KBM-7 (cell line): ENCODE results near the gene ZNF791.
"Not testable (repeated sequence)": the region's sequence is repeated elsewhere in the genome, so short reads cannot be mapped to it uniquely, and the experiment has no call there.

Experiments
- DNase-seq: peaks from one replicate; pipeline ENCODE4 v3.0.0-alpha.2; 2015
- in situ Hi-C: fragments of 300-500 bp; cut with MboI; formaldehyde crosslinking; loops from 2 replicates; pipeline ENCODE4 v1.14.3; 2020; ENCODE audit warnings: low sequenced_read_pairs, low pct_unique_long_range_greater_than_20kb, mixed read lengths

ZNF791 gene

DNA sequence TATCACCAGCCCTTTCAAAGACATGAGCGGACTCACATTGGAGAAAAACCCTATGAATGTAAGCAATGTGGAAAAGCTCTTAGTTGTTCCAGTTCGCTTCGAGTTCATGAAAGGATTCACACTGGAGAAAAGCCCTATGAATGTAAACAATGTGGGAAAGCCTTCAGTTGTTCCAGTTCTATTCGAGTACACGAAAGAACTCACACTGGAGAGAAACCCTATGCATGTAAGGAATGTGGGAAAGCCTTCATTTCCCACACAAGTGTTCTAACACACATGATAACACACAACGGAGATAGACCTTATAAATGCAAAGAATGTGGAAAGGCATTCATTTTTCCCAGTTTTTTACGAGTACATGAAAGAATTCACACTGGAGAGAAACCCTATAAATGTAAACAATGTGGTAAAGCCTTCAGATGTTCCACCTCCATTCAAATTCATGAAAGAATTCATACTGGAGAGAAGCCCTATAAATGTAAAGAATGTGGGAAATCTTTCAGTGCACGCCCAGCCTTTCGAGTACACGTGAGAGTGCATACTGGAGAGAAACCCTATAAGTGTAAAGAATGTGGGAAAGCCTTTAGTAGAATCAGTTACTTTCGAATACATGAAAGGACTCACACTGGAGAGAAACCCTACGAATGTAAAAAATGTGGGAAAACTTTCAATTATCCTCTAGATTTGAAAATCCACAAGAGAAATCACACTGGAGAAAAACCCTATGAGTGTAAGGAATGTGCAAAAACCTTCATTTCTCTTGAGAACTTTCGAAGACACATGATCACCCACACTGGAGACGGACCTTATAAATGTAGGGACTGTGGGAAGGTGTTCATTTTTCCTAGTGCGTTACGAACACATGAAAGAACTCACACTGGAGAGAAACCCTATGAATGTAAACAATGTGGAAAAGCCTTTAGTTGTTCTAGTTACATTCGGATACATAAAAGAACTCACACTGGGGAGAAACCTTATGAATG, 17.6 kb downstream of the ZNF791 start:
- peak; percentile 26 for DNase-seq
- in situ Hi-C loops, result no loop called here

- DNase-seq, result no peak
- in situ Hi-C loops, result no loop called here
Measured at GRCh38 chr19:12629215-12629614, 18.5 kb downstream of the ZNF791 start.

- no peak for DNase-seq
- in situ Hi-C loops, result no loop called here
Measured at GRCh38 chr19:12636631-12637030, 25.9 kb downstream of the ZNF791 start.

GRCh38 chr19:12638611-12639182, 28.0 kb downstream of the ZNF791 start:
- DNase-seq, result no peak
- in situ Hi-C loops, result no loop called here

- no peak for DNase-seq
- in situ Hi-C loops, result no loop called here
Measured at GRCh38 chr19:12639901-12640613, 29.3 kb downstream of the ZNF791 start.

DNA sequence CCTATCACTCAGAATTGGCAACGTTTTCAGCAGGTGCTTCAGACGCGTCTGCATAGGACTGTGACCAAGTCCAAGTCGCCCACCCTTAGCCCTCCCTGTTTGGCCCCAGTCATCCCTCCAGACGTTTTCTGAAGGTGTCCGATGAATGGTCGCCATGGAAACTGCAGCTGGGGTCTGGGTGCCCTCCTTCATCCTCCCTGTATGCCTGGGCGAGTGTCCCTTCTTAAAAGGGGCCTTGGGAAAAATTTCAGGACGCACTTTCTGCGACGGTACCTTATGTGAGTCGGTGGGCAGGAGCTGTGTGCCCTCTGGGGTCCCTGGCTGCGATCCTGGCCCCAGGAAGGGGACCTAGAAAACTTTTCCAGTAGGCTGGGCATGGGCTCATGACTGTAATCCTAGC, 30.7 kb downstream of the ZNF791 start:
- in situ Hi-C loops, result no loop called here

DNA sequence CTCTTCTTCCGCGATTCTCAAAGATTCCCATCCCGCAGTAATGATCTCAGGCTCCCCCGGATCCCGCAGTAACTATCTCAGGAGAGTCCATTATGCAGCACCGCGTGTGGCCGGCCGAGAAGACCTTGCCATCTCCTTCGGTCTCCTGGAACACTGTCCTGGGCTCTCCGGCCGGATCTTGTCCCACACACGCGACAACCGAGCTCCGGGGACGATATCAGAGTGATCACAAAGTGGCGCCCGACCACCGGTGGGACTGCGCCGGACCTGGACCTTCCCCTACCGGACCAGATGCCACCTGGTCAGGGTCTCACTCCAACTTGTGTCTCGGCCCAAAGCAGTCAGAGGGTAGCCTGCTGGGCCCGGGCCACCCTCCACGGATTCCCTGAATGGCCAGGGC, 31.8 kb downstream of the ZNF791 start:
- in situ Hi-C loops, result no loop called here
- DNase-seq, result no peak

More for the DNA sequence above, 30.7 kb downstream of the ZNF791 start:
- no peak for DNase-seq

GRCh38 chr19:12643716-12644115, 33.0 kb downstream of the ZNF791 start:
- in situ Hi-C loops, DNase-seq: not testable (repeated sequence)

- no peak for DNase-seq
- in situ Hi-C loops, result no loop called here
Measured at GRCh38 chr19:12646551-12646950, 35.8 kb downstream of the ZNF791 start.

GRCh38 chr19:12647047-12647446, 36.3 kb downstream of the ZNF791 start:
- in situ Hi-C loops, result no loop called here
- DNase-seq, result no peak

DNA sequence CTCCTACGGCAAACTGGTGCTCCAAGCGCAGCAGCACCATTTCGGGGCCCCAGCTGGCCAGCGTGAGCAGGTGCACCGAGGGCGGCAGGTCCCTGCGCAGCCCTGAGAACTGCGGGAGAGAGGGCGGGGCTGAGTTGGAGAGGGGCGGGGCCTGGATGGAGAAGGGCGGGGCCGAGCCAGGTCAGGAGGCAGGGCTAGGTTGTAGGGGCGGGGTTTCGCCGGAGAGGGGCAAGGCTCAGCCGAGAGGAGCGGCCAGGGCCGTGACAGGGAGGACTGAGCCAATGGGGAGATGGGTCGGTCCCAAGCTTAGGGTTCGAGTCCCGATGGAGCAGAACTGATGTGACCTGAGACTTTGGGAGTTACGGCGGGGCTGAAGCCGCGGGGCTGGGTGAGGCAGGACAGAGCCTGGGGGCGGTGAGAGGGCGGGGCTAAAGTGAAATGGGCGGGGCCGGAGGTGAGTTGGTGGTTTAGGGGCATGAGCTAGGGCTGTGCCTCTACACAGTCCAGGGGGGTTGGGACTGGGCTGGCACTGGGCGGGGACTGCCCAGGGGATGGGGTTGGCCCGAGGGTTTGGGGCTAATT, 36.9 kb downstream of the ZNF791 start:
- DNase-seq, result no peak
- in situ Hi-C loops, result no loop called here

DNA sequence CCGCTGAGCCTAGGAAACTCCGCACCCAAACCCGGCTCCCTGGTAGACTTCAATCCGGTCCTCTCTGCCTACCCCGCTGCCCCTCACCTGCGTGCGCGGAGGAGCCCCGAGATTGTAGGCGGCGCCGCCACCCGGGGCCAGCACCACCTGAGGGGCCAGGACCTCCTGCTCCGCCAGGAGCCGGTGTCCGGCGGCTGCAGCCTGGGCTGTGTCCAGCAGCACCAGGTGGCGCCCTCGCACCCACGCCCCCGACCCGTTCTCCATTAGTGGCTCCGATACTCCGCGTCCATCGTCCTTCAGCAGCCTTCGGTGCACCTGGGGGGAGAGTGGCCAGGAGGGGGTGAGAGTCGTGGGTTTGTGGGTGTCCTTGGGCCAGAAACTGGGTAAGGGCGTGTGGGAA, 37.4 kb downstream of the ZNF791 start:
- in situ Hi-C loops, result no loop called here
- no peak for DNase-seq

- no peak for DNase-seq
- in situ Hi-C loops, result no loop called here
Measured at GRCh38 chr19:12649941-12650340, 39.2 kb downstream of the ZNF791 start.

GRCh38 chr19:12652219-12652618, 41.5 kb downstream of the ZNF791 start:
- in situ Hi-C loops, result no loop called here
- DNase-seq, result no peak

- in situ Hi-C loops, result no loop called here
- DNase-seq, result no peak
Measured at GRCh38 chr19:12655546-12655945, 44.8 kb downstream of the ZNF791 start.

DNA sequence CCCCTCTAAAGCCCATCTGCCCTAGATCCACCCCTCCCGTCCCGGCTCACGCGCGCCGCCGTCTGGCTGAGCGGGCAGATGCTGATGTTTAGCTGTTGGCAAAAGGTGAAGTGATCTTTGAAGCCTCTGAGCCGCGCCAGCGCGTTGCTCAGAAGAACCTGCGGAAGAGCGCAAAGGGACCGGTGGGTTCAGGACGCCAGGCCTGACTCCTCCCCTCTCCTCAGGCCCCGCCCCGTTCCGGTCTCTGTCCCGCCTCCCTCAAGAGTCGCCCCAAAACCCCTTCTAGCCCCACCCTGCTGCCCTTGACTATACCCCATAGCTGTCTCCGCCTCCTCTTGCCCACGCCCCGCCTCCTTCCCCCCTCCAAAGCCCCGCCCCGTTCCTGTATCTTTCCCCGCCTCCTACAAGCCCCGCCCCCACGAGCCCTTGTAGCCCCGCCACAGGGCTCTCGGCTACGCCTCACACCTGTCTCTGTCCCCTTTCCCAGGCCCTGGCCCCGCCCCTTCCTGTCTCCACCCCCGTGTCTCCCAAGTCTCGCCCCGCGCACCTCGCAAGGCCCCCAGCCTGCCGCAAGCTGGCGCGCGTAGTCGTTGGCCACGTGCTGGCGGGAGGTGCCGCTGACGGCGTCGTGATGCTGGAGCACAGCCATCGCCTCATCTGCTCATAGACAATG, 46.3 kb downstream of the ZNF791 start:
- in situ Hi-C loops, result no loop called here
- DNase-seq, result no peak

GRCh38 chr19:12657966-12658365, 47.2 kb downstream of the ZNF791 start:
- in situ Hi-C loops, result no loop called here
- no peak for DNase-seq

DNA sequence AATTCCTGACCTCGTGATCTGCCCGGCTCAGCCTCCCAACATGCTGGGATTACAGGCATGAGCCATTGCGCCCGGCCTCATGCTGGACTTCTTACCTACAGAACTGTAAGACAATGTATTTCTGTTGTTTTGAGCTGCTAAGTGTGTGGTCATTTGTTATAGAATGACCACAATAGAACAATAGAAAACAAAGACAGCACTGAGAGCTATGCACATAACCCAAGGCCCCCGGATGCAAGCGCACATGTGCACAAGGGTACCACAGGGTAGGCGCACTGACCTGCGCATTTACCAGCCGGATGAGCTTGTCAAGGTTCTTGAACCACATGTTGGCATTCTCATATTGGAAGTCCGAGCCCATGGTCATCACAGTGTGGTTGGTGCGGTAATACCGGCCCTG, 50.3 kb downstream of the ZNF791 start:
- in situ Hi-C loops, result no loop called here
- DNase-seq, result no peak
